H1 (cell line): Measurements from ENCODE around the gene P3H2. TPM values are rescaled to one million over a fixed set of nuclear protein-coding genes. Genes with fewer than 3 reads are reported as not detected.

ENCODE experiments used
- CTCF ChIA-PET: fragments of 300-600 bp; sonication (Branson Sonifier 250); formaldehyde crosslinking; loops from one replicate; lab custom pipeline; 2021; ENCODE audit not compliant: partially characterized antibody; lab: Charles Lee
- POLR2A ChIA-PET: fragments of 300-600 bp; sonication (Branson Sonifier 250); formaldehyde crosslinking; loops from one replicate; lab custom pipeline; 2021; ENCODE audit warnings: inconsistent platforms; ENCODE audit not compliant: partially characterized antibody; lab: Charles Lee
- DNase-seq, 2 experiments: peaks; one replicate each; pipeline versions ENCODE4 v3.0.0 to v3.0.0-alpha.2; 2010 to 2022; ENCODE audit warnings: low spot score in 2 of 2, low read depth in 1 of 2, mixed read lengths in 1 of 2
- FAIRE-seq: peaks from 2 replicates; lab custom pipeline; 2011; peaks lifted over from hg19 to GRCh38; lab: Jason Lieb, UNC
- H2AFZ ChIP-seq: 2 replicates; pipeline ENCODE4 v1.8.1; 2012; ENCODE audit warnings: low read length, inconsistent platforms
- H2AK5ac ChIP-seq: 2 replicates; pipeline ENCODE4 v1.6.1; 2013; ENCODE audit warnings: low read depth, low read length
- H2BK120ac ChIP-seq: replicated peaks from 2 replicates; pipeline ENCODE3; 2013; ENCODE audit warnings: low read depth, low read length, inconsistent platforms
- H2BK12ac ChIP-seq: 2 replicates; pipeline ENCODE4 v1.6.1; 2013; ENCODE audit warnings: low read depth, low read length
- H2BK15ac ChIP-seq: 2 replicates; pipeline ENCODE4 v1.6.1; 2013; ENCODE audit warnings: low read length
- H2BK20ac ChIP-seq: 2 replicates; pipeline ENCODE4 v1.6.1; 2013; ENCODE audit warnings: low read length
- H2BK5ac ChIP-seq: 2 replicates; pipeline ENCODE4 v1.6.1; 2013; ENCODE audit warnings: low read depth, low read length
- H3K14ac ChIP-seq: 2 replicates; pipeline ENCODE4 v1.6.1; 2013; ENCODE audit warnings: inconsistent platforms; ENCODE audit not compliant: insufficient read length
- H3K18ac ChIP-seq: 2 replicates; pipeline ENCODE4 v1.6.1; 2013; ENCODE audit warnings: low read length; ENCODE audit errors: extremely low read depth
- H3K23ac ChIP-seq: 2 replicates; pipeline ENCODE4 v1.6.1; 2013; ENCODE audit warnings: inconsistent platforms; ENCODE audit not compliant: insufficient read length
- H3K23me2 ChIP-seq: 2 replicates; pipeline ENCODE4 v1.6.1; 2013; ENCODE audit warnings: low read depth, low read length
- H3K27ac ChIP-seq: 2 replicates; pipeline ENCODE4 v1.6.1; 2011; ENCODE audit warnings: low read depth, low read length, inconsistent platforms
- H3K27me3 ChIP-seq, 4 experiments: replicated peaks in 1 of 4; 1 replicate in 1 of 4; 2 replicates in 3 of 4; pipeline versions ENCODE4 v1.6.1 to v1.8.1; 2011 to 2013; ENCODE audit warnings: low read length in 3 of 4, mild to moderate bottlenecking in 3 of 4, inconsistent platforms in 2 of 4, mixed read lengths in 2 of 4, moderate library complexity in 1 of 4; ENCODE audit not compliant: control insufficient read depth in 3 of 4, insufficient read depth in 3 of 4; ENCODE audit errors: extremely low read depth in 1 of 4
- H3K36me3 ChIP-seq, 4 experiments: 2 replicates each; pipeline versions ENCODE4 v1.6.1 to v1.8.1; 2011 to 2013; ENCODE audit warnings: mild to moderate bottlenecking in 4 of 4, low read length in 3 of 4, moderate library complexity in 2 of 4, control low read depth in 1 of 4, inconsistent platforms in 1 of 4; ENCODE audit not compliant: insufficient read depth in 4 of 4, control insufficient read depth in 2 of 4
- H3K4ac ChIP-seq: replicated peaks from 2 replicates; pipeline ENCODE3; 2013; ENCODE audit warnings: low read length, low read depth, mixed read lengths, inconsistent platforms; ENCODE audit not compliant: insufficient read length
- H3K4me1 ChIP-seq, 4 experiments: replicated peaks in 1 of 4; 1 replicate in 1 of 4; 2 replicates in 3 of 4; pipeline versions ENCODE4 v1.6.1 to v1.8.1; 2011 to 2013; ENCODE audit warnings: low read length in 3 of 4, inconsistent platforms in 2 of 4, mixed read lengths in 1 of 4; ENCODE audit not compliant: insufficient read depth in 4 of 4, control insufficient read depth in 3 of 4
- H3K4me2 ChIP-seq, 2 experiments: 2 replicates each; pipeline versions ENCODE4 v1.6.1 to v1.8.1; 2011 to 2013; ENCODE audit warnings: low read depth in 2 of 2, low read length in 2 of 2, control low read depth in 1 of 2, inconsistent platforms in 1 of 2, mild to moderate bottlenecking in 1 of 2; ENCODE audit not compliant: insufficient read depth in 1 of 2
- H3K4me3 ChIP-seq, 4 experiments: fragments of 200-600, 300-600 bp in 1 of 4; sonication (generic), shearing (Covaris generic), sonication (Bioruptor Twin) in 1 of 4; 2 replicates each; pipeline versions ENCODE4 v1.5.1 to v1.8.1; 2011 to 2016; ENCODE audit warnings: low read length in 4 of 4, low read depth in 3 of 4, control low read depth in 2 of 4, inconsistent platforms in 2 of 4, mild to moderate bottlenecking in 2 of 4, mixed read lengths in 1 of 4, moderate library complexity in 1 of 4; ENCODE audit not compliant: insufficient read depth in 2 of 4; ENCODE audit errors: extremely low read depth in 1 of 4
- H3K56ac ChIP-seq: replicated peaks from 2 replicates; pipeline ENCODE3; 2013; ENCODE audit warnings: low read depth, mild to moderate bottlenecking, mixed read lengths, low read length, inconsistent platforms; ENCODE audit not compliant: insufficient read length
- H3K79me1 ChIP-seq: 2 replicates; pipeline ENCODE4 v1.6.1; 2013; ENCODE audit warnings: low read depth, low read length, control low read depth
- H3K79me2 ChIP-seq, 2 experiments: 2 replicates each; pipeline versions ENCODE4 v1.6.1 to v1.8.1; 2012 to 2013; ENCODE audit warnings: low read length in 2 of 2, mild to moderate bottlenecking in 2 of 2, inconsistent platforms in 1 of 2; ENCODE audit not compliant: insufficient read depth in 2 of 2, control insufficient read depth in 1 of 2
- H3K9ac ChIP-seq, 4 experiments: replicated peaks in 1 of 4; 1 replicate in 1 of 4; 2 replicates in 3 of 4; pipeline versions ENCODE4 v1.6.1 to v1.8.1; 2011 to 2013; ENCODE audit warnings: low read depth in 3 of 4, low read length in 3 of 4, control low read depth in 2 of 4, mild to moderate bottlenecking in 2 of 4, moderate library complexity in 2 of 4, inconsistent platforms in 1 of 4; ENCODE audit errors: extremely low read depth in 1 of 4
- H3K9me3 ChIP-seq, 2 experiments: 2 replicates each; pipeline versions ENCODE4 v1.6.1 to v1.8.1; 2012 to 2013; ENCODE audit warnings: mild to moderate bottlenecking in 2 of 2, moderate library complexity in 2 of 2, control low read depth in 1 of 2, inconsistent platforms in 1 of 2, low read depth in 1 of 2, low read length in 1 of 2, mixed read lengths in 1 of 2; ENCODE audit not compliant: insufficient read depth in 2 of 2
- H4K20me1 ChIP-seq, 2 experiments: replicated peaks in 1 of 2; 2 replicates each; pipeline versions ENCODE3 to v1.8.1; 2011 to 2013; ENCODE audit warnings: inconsistent platforms in 2 of 2, low read length in 2 of 2, mild to moderate bottlenecking in 1 of 2; ENCODE audit not compliant: insufficient read depth in 2 of 2, control insufficient read depth in 1 of 2
- H4K5ac ChIP-seq: 2 replicates; pipeline ENCODE4 v1.6.1; 2013; ENCODE audit warnings: low read length, low read depth, mixed read lengths, inconsistent platforms; ENCODE audit not compliant: insufficient read length
- H4K8ac ChIP-seq: 2 replicates; pipeline ENCODE4 v1.8.0; 2013; ENCODE audit warnings: mild to moderate bottlenecking, moderate library complexity, low read length, inconsistent platforms; ENCODE audit not compliant: insufficient read depth; ENCODE audit errors: extremely low read depth
- H4K91ac ChIP-seq: replicated peaks from 2 replicates; pipeline ENCODE3; 2013; ENCODE audit warnings: low read length, mixed read lengths, inconsistent platforms; ENCODE audit not compliant: insufficient read length
- BACH1 ChIP-seq: IDR thresholded peaks from 2 replicates; pipeline ENCODE4 v1.6.1; 2012; ENCODE audit warnings: low read length, improper control_type of control experiment
- CEBPB ChIP-seq: IDR thresholded peaks from 2 replicates; pipeline ENCODE4 v1.6.1; 2012; ENCODE audit warnings: low read depth, low read length
- CHD1 ChIP-seq: IDR thresholded peaks from 2 replicates; pipeline ENCODE4 v1.6.1; 2012; ENCODE audit warnings: low read depth, low read length, improper control_type of control experiment
- KDM5A ChIP-seq: fragments of 200-600 bp; IDR thresholded peaks from 2 replicates; pipeline ENCODE4 v1.7.1; 2012; ENCODE audit warnings: mild to moderate bottlenecking, low read length, inconsistent platforms, mixed read lengths
- NRF1 ChIP-seq: IDR thresholded peaks from 2 replicates; pipeline ENCODE4 v1.6.1; 2011; ENCODE audit warnings: mild to moderate bottlenecking, low read depth, low read length, improper control_type of control experiment
- POLR2A ChIP-seq, 2 experiments: IDR thresholded peaks; 1 replicate in 1 of 2; 2 replicates in 1 of 2; pipeline ENCODE4 v1.6.1; 2011; ENCODE audit warnings: low read depth in 2 of 2, low read length in 2 of 2, mild to moderate bottlenecking in 2 of 2; ENCODE audit errors: control extremely low read depth in 1 of 2
- POU5F1 ChIP-seq: IDR thresholded peaks from 2 replicates; pipeline ENCODE4 v1.6.1; 2011; ENCODE audit warnings: low read depth, mild to moderate bottlenecking, low read length, moderate library complexity
- SIN3A ChIP-seq, 2 experiments: IDR thresholded peaks in 1 of 2; conservative IDR thresholded peaks in 1 of 2; 2 replicates each; pipeline ENCODE4 v1.6.1; 2011 to 2012; ENCODE audit warnings: low read length in 2 of 2, improper control_type of control experiment in 1 of 2, low read depth in 1 of 2, mild to moderate bottlenecking in 1 of 2
- WGBS, 2 experiments: shearing (Covaris generic) in 1 of 2; methylation state at CpG; one replicate each; pipeline versions ENCODE4 v1.1.6 to v1.1.7; 2013 to 2015; ENCODE audit warnings: low lambda C conversion rate in 2 of 2, mixed read lengths in 2 of 2, inconsistent platforms in 1 of 2, low coverage in 1 of 2, missing lambda C conversion rate in 1 of 2; ENCODE audit not compliant: insufficient replicate concordance in 2 of 2, insufficient coverage in 1 of 2, insufficient read length in 1 of 2; ENCODE audit errors: extremely low coverage in 1 of 2, missing lambda C conversion rate in 1 of 2; 5-methylcytosine and 5-hydroxymethylcytosine counted together
- polyA plus RNA-seq, 7 experiments: library from polyadenylated mRNA; depleted of rRNA in 3 of 7; stranded (reverse) in 5 of 7; unstranded in 2 of 7; fragments of >200 nt in 5 of 7; fragments of 200-250 nt in 2 of 7; gene quantifications; 1 replicate in 5 of 7; 2 replicates in 1 of 7; 4 replicates in 1 of 7; pipeline versions ENCODE4 v1.2.1 to v1.2.3, GENCODE V29; 2011 to 2013; ENCODE audit warnings: missing spikeins in 2 of 7, mixed read lengths in 2 of 7
- total RNA-seq: library from RNA; stranded (reverse); fragmentation: NEBNext Ultra II Directional; extraction: Animal tissue kit (Norgen Biotek cat#: 25700); gene quantifications from 2 replicates; pipeline ENCODE4 v1.2.1, GENCODE V29; 2021

P3H2 gene
- total and polyA plus RNA-seq, 2 of the 8 experiments (the other 6 are each of a cell fraction or from before 2014, with no cell fraction given), result 40.5 to 60.4 TPM

GRCh38 chr3:189988322-189988721 is 132.4 kb downstream of the P3H2 start:
- ChIA-PET CTCF (interaction anchor here (2.4 kb wide), 1 partner anchor 27 kb away, joined by 7 read pairs; no protein-coding TSS in a partner anchor), POLR2A (no interaction called here)
- Histone ChIP-seq H3K27ac (no peak overlapping the region), H4K91ac (no peak overlapping the region), H3K4me2 (no peak overlapping the region), H3K4me3 (no peak overlapping the region), H3K9me3 (no peaks in the 10 kb centered on the region), H2BK120ac (no peak overlapping the region), H3K79me2 (no peaks in the 10 kb centered on the region), H2BK12ac (no peak overlapping the region), H3K4me1 (peaks cover 3 to 20% (median 8%) of the 10 kb centered on the region in 4 experiments; a peak in 6 of 7 replicates), H3K23me2 (no peaks in the 10 kb centered on the region; the same call in 1 of the 2 replicates), H3K79me1 (no peaks in the 10 kb centered on the region), H4K20me1 (no peaks in the 10 kb centered on the region), H3K27me3 (no peaks in the 10 kb centered on the region; a peak in 1 of 7 replicates), H3K18ac (no peak overlapping the region), H4K8ac (no peak overlapping the region), H2AFZ (no peak overlapping the region), H3K36me3 (peaks cover 0 to 7% (median 2%) of the 10 kb centered on the region in 4 experiments; a peak in 4 of 8 replicates), H2BK5ac (no peak overlapping the region), H2AK5ac (no peak overlapping the region), H2BK20ac (no peak overlapping the region), H2BK15ac (no peak overlapping the region), H4K5ac (no peak overlapping the region), H3K4ac (no peak overlapping the region), H3K56ac (no peak overlapping the region), H3K9ac (no peak overlapping the region), H3K14ac (no peak overlapping the region), H3K23ac (no peak overlapping the region)
- FAIRE-seq (no peak), DNase-seq (no peak)
- TF ChIP-seq NRF1 (no peak), SIN3A (conservative IDR thresholded peaks at IDR 0.05 in 1 of 2, IDR thresholded peaks at IDR 0.05 in 1 of 2; ENCODE audit: low read depth in 1 of 2, low read length in 2 of 2) (no peak), POLR2A (IDR thresholded peaks at IDR 0.05; ENCODE audit: control extremely low read depth in 1 of 2, low read depth in 2 of 2, low read length in 2 of 2) (no peak), POU5F1 (no peak), CEBPB (no peak), KDM5A (no peak), BACH1 (no peak), CHD1 (no peak)
- 87% methylated on average over 3 of the region's 3 CpGs; no CpG with 5 or more reads in 1 of the 2 experiments for WGBS, 2 experiments
